ENCODE data around the gene PFN4. TPM values are rescaled to one million over a fixed set of nuclear protein-coding genes. Genes with fewer than 3 reads are reported as not detected.
"Not testable (repeated sequence)": the region's sequence is repeated elsewhere in the genome, so short reads cannot be mapped to it uniquely, and the experiment has no call there.

PFN4 gene
- total RNA-seq, 1 donor from 2014 or later = 1.4 TPM

DNA sequence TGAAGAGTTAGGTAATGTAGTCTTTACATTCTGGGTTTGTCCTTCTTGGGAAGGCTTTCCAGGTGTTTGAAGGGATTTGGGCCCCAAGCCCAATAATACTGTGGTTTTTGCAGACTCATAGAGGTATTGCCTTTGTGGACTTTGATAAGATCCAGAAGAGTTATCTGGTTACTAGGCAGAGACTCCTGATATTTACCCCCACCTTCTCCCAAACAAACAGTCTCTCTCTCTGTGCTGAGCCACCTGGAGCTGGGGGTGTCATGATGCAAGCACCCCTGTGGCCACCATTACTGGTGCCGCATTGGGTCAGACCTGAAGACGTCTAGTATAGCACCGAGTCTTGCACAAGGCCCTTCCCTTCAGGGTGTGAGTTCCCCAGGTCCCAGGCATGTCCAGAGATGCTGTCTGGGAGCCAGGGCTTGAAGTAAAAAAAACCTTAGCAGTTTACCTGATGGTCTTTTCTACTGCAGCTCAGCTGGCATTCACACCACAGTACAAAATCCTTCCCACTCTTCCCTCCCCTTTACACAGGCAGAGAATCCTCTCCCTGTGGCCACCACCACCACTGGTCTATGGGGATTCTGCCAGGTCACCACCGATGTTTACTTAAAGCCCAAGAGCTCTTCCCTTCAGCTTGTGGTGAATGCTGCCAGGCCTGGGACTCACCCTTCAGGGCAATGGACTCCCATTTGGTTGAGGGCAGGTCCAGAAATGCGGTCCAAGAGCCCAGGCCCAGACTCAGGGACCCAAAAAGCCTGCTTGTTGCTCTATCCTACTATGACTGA lies 29.5 kb upstream of the PFN4 start:
- TF ChIP-seq, protein P1, sequence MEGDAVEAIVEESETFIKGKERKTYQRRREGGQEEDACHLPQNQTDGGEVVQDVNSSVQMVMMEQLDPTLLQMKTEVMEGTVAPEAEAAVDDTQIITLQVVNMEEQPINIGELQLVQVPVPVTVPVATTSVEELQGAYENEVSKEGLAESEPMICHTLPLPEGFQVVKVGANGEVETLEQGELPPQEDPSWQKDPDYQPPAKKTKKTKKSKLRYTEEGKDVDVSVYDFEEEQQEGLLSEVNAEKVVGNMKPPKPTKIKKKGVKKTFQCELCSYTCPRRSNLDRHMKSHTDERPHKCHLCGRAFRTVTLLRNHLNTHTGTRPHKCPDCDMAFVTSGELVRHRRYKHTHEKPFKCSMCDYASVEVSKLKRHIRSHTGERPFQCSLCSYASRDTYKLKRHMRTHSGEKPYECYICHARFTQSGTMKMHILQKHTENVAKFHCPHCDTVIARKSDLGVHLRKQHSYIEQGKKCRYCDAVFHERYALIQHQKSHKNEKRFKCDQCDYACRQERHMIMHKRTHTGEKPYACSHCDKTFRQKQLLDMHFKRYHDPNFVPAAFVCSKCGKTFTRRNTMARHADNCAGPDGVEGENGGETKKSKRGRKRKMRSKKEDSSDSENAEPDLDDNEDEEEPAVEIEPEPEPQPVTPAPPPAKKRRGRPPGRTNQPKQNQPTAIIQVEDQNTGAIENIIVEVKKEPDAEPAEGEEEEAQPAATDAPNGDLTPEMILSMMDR (IDR thresholded peaks at IDR 0.05) = no peak
- peaks cover 13% of the 10 kb centered on the region for H3K9me3 Mint-ChIP-seq (ENCODE audit: low read depth)
- peaks cover 30% of the 10 kb centered on the region for H3K36me3 Mint-ChIP-seq (ENCODE audit: low read depth)
- no peak overlapping the region for H3K27ac Mint-ChIP-seq (ENCODE audit: unreplicated experiment)
- H3K27me3 Mint-ChIP-seq (ENCODE audit: low read depth) = no peaks in the 10 kb centered on the region
- no peak for DNase-seq (ENCODE audit: low spot score)
- H3K4me3 Mint-ChIP-seq (ENCODE audit: unreplicated experiment) = no peak overlapping the region
- H3K4me1 Mint-ChIP-seq (ENCODE audit: low read depth) = no peaks in the 10 kb centered on the region

DNA sequence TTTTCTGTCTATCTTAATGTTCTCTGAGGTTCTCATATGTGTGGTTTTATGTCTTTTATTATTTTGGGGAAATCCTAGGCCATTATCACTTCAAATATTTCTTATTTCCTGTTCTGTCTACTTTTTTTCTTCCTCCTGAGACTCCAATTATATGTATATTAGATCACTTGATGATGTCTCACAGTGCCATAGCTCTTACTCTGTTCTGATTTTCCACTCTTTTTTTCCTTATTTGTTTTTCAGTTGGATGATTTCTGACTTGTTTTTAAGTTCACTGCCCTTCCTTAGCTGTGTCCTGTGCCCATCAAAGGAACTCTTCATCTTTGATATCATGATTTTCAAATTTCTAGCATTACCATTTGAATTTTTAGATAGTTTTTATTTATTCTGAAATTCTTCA lies 24.2 kb upstream of the PFN4 start:
- Mint-ChIP-seq H3K27me3 (ENCODE audit: low read depth) (no peaks in the 10 kb centered on the region), H3K4me1 (ENCODE audit: low read depth) (no peaks in the 10 kb centered on the region), H3K9me3 (ENCODE audit: low read depth) (peaks cover 26% of the 10 kb centered on the region), H3K4me3 (ENCODE audit: unreplicated experiment) (no peak overlapping the region), H3K36me3 (ENCODE audit: low read depth) (peaks cover 42% of the 10 kb centered on the region), H3K27ac (ENCODE audit: unreplicated experiment) (no peak overlapping the region)
- TF ChIP-seq, protein P1 (IDR thresholded peaks at IDR 0.05) = no peak
- no peak for DNase-seq (ENCODE audit: low spot score)

DNA sequence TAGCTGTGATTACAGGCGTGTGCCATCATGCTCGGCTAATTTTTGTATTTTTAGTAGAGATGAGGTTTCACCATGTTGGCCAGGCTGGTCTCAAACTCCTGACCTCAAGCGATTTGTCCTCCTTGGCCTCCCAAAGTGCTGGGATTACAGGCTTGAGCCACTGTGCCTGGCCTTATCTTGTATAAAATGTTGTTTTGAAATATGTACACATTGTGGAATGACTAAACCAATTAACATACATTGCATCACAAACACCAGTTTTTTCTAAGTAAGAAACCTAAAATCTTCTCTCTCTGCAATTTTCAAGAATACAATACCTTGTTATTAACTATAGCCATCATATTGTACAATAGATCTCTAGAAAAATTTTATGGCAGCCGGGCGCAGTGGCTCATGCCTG lies 17.2 kb upstream of the PFN4 start:
- H3K27me3 Mint-ChIP-seq (ENCODE audit: low read depth); H3K4me1 Mint-ChIP-seq (ENCODE audit: low read depth); H3K9me3 Mint-ChIP-seq (ENCODE audit: low read depth); H3K27ac Mint-ChIP-seq (ENCODE audit: unreplicated experiment); H3K4me3 Mint-ChIP-seq (ENCODE audit: unreplicated experiment); DNase-seq (ENCODE audit: low spot score): not testable (repeated sequence)
- peaks cover 11% of the 10 kb centered on the region for H3K36me3 Mint-ChIP-seq (ENCODE audit: low read depth)

DNA sequence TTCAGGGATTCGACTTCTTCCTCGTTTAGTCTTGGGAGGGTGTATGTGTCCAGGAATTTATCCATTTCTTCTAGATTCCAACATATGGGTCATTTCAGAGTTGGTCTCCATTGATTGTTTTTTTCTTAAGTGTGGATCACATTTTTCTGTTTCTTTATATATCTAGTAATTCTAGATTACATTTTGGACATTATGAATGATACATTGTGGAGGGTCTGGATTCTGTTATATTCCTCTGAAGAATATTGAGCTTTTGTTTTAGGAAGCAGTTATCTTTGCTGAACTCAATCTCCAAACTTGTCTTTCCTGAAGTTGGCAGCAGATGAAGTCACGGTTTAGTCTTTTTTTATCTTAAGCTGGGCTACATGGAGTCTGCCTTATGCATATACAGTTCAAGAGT lies 9.4 kb upstream of the PFN4 start:
- TF ChIP-seq, protein P1 (IDR thresholded peaks at IDR 0.05) = no peak
- no peaks in the 10 kb centered on the region for H3K27me3 Mint-ChIP-seq (ENCODE audit: low read depth)
- H3K36me3 Mint-ChIP-seq (ENCODE audit: low read depth) = peaks cover 11% of the 10 kb centered on the region

DNA sequence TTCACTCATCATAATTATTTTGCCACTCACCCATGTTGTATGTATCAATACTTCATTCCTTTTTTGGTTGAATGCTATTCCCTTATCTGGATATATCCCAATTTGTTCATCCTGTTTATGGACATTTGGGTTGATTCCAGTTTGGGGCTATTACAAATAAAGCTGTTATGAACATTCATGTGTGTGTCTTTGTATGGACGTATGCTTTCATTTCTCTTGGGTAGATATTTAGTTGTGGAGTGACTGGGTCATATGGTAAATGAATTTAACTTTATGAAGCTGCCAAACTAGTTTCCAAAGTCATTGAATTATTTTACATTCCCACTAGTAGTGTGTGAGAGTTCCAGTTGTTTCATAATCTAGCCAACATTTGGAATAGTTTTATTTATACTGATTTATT lies 2.8 kb upstream of the PFN4 start:
- H3K27ac Mint-ChIP-seq (ENCODE audit: unreplicated experiment) = no peak overlapping the region
- DNase-seq (ENCODE audit: low spot score) = no peak
- H3K4me1 Mint-ChIP-seq (ENCODE audit: low read depth) = peaks cover 21% of the 10 kb centered on the region

More for the DNA sequence above, 9.4 kb upstream of the PFN4 start:
- H3K4me3 Mint-ChIP-seq (ENCODE audit: unreplicated experiment) = no peak overlapping the region
- H3K4me1 Mint-ChIP-seq (ENCODE audit: low read depth) = no peaks in the 10 kb centered on the region
- H3K9me3 Mint-ChIP-seq (ENCODE audit: low read depth) = peaks cover 13% of the 10 kb centered on the region
- DNase-seq (ENCODE audit: low spot score) = no peak
- no peak overlapping the region for H3K27ac Mint-ChIP-seq (ENCODE audit: unreplicated experiment)

More for the DNA sequence above, 2.8 kb upstream of the PFN4 start:
- Mint-ChIP-seq H3K27me3 (ENCODE audit: low read depth) (no peaks in the 10 kb centered on the region), H3K4me3 (ENCODE audit: unreplicated experiment) (no peak overlapping the region), H3K9me3 (ENCODE audit: low read depth) (no peaks in the 10 kb centered on the region), H3K36me3 (ENCODE audit: low read depth) (no peaks in the 10 kb centered on the region)
- TF ChIP-seq, protein P1 (IDR thresholded peaks at IDR 0.05) = no peak

All from chondrocyte (in vitro differentiated cells).